Activated CD4-positive, alpha-beta memory T cell treated with anti-CD3 and anti-CD28 coated beads for 36 hours (primary cell): ENCODE measurements around the gene KIF18B. TPM values are rescaled to one million over a fixed set of nuclear protein-coding genes. Genes with fewer than 3 reads are reported as not detected.
A peak's percentile ranks its signal among the peaks of the same experiment; 100 is the strongest.
"Not testable (repeated sequence)": the region's sequence is repeated elsewhere in the genome, so short reads cannot be mapped to it uniquely, and the experiment has no call there.

Experiments used
- CTCF ChIA-PET: fragments of 350-600 bp; sonication (Branson Sonifier 250); formaldehyde crosslinking; loops from one replicate; lab custom pipeline; 2021; ENCODE audit warnings: antibody characterized with exemption, inconsistent platforms; lab: Charles Lee
- POLR2A ChIA-PET: fragments of 350-600 bp; sonication (Branson Sonifier 250); formaldehyde crosslinking; loops from one replicate; lab custom pipeline; 2021; ENCODE audit warnings: antibody characterized with exemption; lab: Charles Lee
- DNase-seq: peaks from one replicate; pipeline ENCODE4 v3.0.0-alpha.2; 2020
- H3K27ac Mint-ChIP-seq: one replicate; pipeline ENCODE4 v1.8.0; 2021; ENCODE audit warnings: mixed read lengths
- H3K27me3 Mint-ChIP-seq: one replicate; pipeline ENCODE4 v1.8.0; 2021; ENCODE audit warnings: mixed read lengths
- H3K36me3 Mint-ChIP-seq: one replicate; pipeline ENCODE4 v1.8.0; 2021; ENCODE audit warnings: mixed read lengths
- H3K4me1 Mint-ChIP-seq: one replicate; pipeline ENCODE4 v1.8.0; 2021; ENCODE audit warnings: low read depth, mixed read lengths
- H3K4me3 Mint-ChIP-seq: one replicate; pipeline ENCODE4 v1.8.0; 2021; ENCODE audit warnings: mild to moderate bottlenecking, mixed read lengths
- H3K9me3 Mint-ChIP-seq: one replicate; pipeline ENCODE4 v1.8.0; 2021; ENCODE audit warnings: mixed read lengths
- intact Hi-C: fragments of 100-400 bp; cut with micrococcal nuclease; formaldehyde crosslinking; loops from one replicate; pipeline ENCODE4 v1.15.1; 2023
- total RNA-seq, 2 experiments: library from RNA; stranded (reverse); gene quantifications; one replicate each; pipeline ENCODE4 v1.2.3, GENCODE V29; 2021

KIF18B gene
- total RNA-seq, 2 experiments from 2014 or later: 36.2 to 42.9 TPM

DNA sequence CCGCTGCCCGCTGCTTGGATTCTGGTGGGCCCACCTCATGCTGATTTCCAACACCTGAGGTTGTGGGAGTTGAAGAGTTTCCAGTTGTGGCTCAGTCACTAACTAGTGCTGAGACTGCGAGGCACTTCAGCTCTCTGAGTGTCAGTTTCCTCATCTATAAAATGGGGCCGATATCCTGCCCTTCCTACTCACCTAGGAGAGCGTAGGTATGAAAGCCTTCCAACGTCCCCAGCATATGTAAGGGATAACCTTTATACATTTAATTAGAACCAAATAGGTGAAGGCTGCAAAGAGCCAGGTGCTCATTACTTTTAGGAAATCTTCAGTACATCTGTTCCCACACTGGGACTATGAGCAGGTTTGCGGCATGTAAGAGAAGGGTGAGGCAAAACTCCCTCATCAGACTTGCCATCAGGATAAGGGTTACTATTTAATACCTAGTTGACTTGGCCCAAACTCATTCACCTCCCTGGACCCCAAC lies 782 bp upstream of the KIF18B start:
- H3K36me3 Mint-ChIP-seq: peaks cover 11% of the 10 kb centered on the region
- ChIA-PET POLR2A (no interaction called here), CTCF (interaction anchor here (1.4 kb wide), 1 partner anchor 71 kb away, joined by 4 read pairs; no protein-coding TSS in a partner anchor)
- peaks cover 6% of the 10 kb centered on the region for H3K27me3 Mint-ChIP-seq
- H3K4me3 Mint-ChIP-seq: peak overlapping the region; percentile 91
- H3K27ac Mint-ChIP-seq: peak overlapping the region; percentile 84
- intact Hi-C loops: no loop called here
- DNase-seq: no peak
- H3K4me1 Mint-ChIP-seq: peaks cover 9% of the 10 kb centered on the region
- H3K9me3 Mint-ChIP-seq: no peaks in the 10 kb centered on the region

DNA sequence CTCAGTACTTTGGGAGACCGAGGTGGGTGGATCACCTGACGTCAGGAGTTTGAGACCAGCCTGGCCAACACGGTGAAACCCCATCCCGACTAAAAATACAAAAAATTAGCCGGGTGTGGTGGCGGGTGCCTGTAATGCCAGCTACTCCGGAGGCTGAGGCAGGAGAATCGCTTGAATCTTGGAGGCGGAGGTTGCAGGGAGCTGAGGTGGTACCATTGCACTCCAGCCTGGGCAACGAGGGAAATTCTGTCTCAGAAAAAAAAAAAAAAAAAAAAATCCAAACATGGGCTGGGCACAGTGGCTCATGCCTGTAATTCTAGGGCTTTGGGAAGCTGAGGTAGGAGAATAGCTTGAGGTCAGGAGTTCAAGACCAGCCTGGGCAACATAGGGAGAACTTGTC lies 1.9 kb downstream of the KIF18B start:
- H3K4me3 Mint-ChIP-seq, H3K27ac Mint-ChIP-seq, H3K4me1 Mint-ChIP-seq, POLR2A ChIA-PET, H3K27me3 Mint-ChIP-seq, H3K9me3 Mint-ChIP-seq: not testable (repeated sequence)
- intact Hi-C loops: loop anchor here (2.0 kb wide), 2 partner anchors 75 to 105 kb away; partner anchors contain the start of gene DCAKD
- CTCF ChIA-PET: interaction anchor here (1.1 to 1.9 kb wide), 2 partner anchors 25 to 190 kb away, joined by 3 to 5 read pairs; partner anchors contain the start of gene ACBD4
- DNase-seq: peak; percentile 2
- H3K36me3 Mint-ChIP-seq: peaks cover 11% of the 10 kb centered on the region

DNA sequence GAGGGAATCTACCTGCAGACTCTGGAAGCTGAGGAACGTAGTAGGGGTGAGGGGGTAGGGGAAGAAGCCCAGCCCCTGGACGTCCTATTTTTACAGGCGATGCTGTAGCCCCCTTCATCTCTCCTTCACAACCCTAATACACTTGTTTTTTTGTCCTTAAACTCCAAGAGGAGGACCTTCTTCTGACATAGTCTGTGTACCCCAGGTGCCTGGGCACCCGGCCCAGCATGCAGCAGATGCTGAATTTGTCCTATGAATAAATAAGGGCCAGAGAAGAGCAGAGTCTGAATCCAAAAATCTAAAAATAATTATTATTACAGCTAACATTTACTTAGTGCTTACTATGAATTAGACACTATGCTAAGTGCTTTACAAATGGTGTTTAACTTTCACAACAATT lies 5.1 kb downstream of the KIF18B start:
- no peak for DNase-seq
- Mint-ChIP-seq H3K4me1 (peaks cover 6% of the 10 kb centered on the region), H3K36me3 (peaks cover 19% of the 10 kb centered on the region), H3K4me3 (no peak overlapping the region), H3K27ac (no peak overlapping the region), H3K27me3 (peaks cover 6% of the 10 kb centered on the region), H3K9me3 (no peaks in the 10 kb centered on the region)
- CTCF ChIA-PET: interaction anchor here (0.6 kb wide), 1 partner anchor 50 kb away, joined by 3 read pairs; no protein-coding TSS in a partner anchor
- intact Hi-C loops: no loop called here
- POLR2A ChIA-PET: no interaction called here

DNA sequence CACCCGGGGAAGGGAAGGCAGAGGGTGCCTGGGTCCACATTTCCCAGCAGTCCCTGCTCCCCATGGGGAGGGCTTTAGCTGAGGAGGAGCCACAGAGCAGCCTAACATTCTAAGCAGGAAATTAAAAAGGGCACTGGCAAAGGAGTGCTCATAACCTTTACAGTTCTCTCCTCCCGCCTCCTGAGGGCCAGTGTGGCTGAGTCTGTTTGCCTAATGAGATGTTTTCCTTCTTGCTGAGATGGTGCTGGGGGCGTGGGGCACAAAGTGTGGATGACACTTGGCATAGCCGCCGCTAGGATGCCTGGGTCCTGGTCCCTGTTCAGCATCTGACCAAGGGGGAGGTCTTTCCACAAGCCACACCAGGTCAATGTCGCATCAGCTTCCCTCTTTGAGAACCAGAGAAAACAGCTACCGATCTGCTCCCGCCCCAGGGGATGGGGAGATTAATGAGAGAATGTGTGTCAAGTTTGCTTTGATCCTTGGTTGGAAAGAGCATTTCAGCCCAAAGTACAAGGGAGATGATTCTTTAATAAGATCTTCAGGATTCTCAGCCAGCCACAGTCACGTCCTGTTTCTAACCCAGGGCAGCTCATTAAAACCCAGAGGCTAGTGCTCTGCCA lies 5.8 kb downstream of the KIF18B start:
- no peak overlapping the region for H3K4me3 Mint-ChIP-seq
- intact Hi-C loops: no loop called here
- peak; percentile 6 for DNase-seq
- H3K9me3 Mint-ChIP-seq: no peaks in the 10 kb centered on the region
- CTCF ChIA-PET: no interaction called here
- no peak overlapping the region for H3K27ac Mint-ChIP-seq
- POLR2A ChIA-PET: no interaction called here
- H3K27me3 Mint-ChIP-seq: peaks cover 6% of the 10 kb centered on the region
- peaks cover 6% of the 10 kb centered on the region for H3K4me1 Mint-ChIP-seq
- peaks cover 19% of the 10 kb centered on the region for H3K36me3 Mint-ChIP-seq

DNA sequence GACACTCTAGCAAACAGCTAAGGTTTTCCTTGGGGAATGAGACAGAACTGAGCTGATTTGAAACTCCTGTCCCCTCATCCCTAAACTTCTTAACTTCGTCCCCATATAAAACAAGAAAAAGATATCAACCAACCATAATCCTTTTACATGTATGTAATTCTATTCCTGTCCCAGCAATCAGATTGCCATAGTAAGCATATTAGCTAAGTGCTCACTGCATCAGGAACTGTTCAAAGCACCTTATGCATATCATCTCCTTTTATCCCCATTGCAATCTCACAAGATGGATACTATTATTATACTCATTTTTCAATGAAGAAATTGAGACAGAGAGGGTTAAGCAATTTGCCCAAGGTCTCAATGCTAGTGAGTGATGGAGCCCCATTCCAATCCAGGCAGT lies 6.8 kb downstream of the KIF18B start:
- no peak for DNase-seq
- Mint-ChIP-seq H3K27ac (no peak overlapping the region), H3K27me3 (no peaks in the 10 kb centered on the region), H3K4me1 (no peaks in the 10 kb centered on the region), H3K4me3 (no peak overlapping the region), H3K36me3 (peaks cover 15% of the 10 kb centered on the region), H3K9me3 (no peaks in the 10 kb centered on the region)
- intact Hi-C loops: no loop called here
- CTCF ChIA-PET: interaction anchor here (0.7 to 2.1 kb wide), 2 partner anchors 20 to 244 kb away, joined by 3 to 9 read pairs; no protein-coding TSS in a partner anchor
- POLR2A ChIA-PET: no interaction called here

DNA sequence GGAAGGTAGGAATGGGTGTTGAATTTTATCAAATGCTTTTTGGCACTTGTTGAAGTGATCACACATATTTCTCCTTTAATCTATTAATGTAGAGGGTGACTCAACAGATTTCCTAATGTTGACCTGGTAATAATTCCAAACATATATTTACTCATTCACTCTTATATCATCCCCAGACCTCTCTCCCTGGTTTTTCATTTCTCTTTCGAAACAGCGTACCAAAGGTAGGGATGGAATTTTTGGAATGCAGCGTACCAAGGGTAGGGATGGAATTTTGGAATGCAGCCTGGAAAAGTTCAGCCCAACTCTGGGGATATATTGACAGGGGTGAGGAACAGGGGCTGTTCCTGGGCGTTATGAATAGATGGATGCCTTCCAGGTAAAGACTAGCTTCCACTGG lies 7.3 kb downstream of the KIF18B start:
- Mint-ChIP-seq H3K27ac (no peak overlapping the region), H3K27me3 (no peaks in the 10 kb centered on the region), H3K9me3 (no peaks in the 10 kb centered on the region), H3K4me3 (no peak overlapping the region), H3K36me3 (peaks cover 19% of the 10 kb centered on the region), H3K4me1 (no peaks in the 10 kb centered on the region)
- no peak for DNase-seq
- ChIA-PET POLR2A (no interaction called here), CTCF (interaction anchor here (2.1 kb wide), 1 partner anchor 20 kb away, joined by 9 read pairs; no protein-coding TSS in a partner anchor)
- intact Hi-C loops: no loop called here

DNA sequence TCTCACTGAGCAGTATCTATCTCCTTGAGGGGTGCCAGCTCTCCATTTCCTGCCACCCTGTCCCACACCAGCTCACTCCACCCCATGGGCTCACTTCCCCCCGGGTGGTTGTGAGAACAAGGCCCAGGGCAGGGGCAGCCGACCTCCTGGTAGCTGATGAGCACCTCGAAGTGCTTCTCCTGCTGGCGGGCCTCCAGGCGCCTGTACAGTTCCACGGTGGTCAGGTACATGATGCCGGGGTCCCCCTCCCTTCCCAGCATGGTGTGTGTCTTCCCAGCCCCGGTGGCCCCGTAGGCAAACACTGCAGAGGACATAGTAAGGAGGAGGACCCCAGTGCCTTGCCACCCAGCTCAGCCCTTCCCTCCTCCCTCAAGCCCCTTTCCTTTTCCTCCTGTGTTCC lies 12.5 kb downstream of the KIF18B start:
- DNase-seq: no peak
- Mint-ChIP-seq H3K4me1 (no peaks in the 10 kb centered on the region), H3K36me3 (peaks cover 25% of the 10 kb centered on the region), H3K4me3 (no peak overlapping the region), H3K9me3 (no peaks in the 10 kb centered on the region), H3K27me3 (no peaks in the 10 kb centered on the region), H3K27ac (no peak overlapping the region)
- CTCF ChIA-PET: interaction anchor here (0.6 kb wide), 1 partner anchor 158 kb away, joined by 3 read pairs; no protein-coding TSS in a partner anchor
- POLR2A ChIA-PET: no interaction called here
- intact Hi-C loops: no loop called here

DNA sequence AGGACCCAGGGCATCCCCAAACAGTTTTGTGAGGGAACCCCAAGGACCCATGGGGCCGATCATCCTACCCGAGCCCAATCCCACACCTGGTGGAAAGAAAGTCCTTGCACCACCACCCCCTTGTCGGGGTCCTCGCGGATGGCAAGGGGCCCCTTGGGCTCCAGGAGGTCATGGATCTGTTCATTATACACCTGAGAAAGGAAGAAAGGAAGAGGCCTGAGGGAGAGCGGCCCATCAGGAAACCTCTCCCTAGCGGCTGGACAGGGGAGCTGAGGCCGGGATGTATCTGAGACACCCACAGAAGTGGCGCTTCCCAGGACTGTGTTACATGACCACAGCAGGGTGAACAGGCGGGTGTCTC lies 12.8 kb downstream of the KIF18B start:
- Mint-ChIP-seq H3K27me3 (no peaks in the 10 kb centered on the region), H3K4me1 (no peaks in the 10 kb centered on the region), H3K36me3 (peaks cover 28% of the 10 kb centered on the region), H3K9me3 (no peaks in the 10 kb centered on the region), H3K4me3 (no peak overlapping the region), H3K27ac (no peak overlapping the region)
- no peak for DNase-seq
- intact Hi-C loops: no loop called here
- POLR2A ChIA-PET: no interaction called here
- CTCF ChIA-PET: interaction anchor here (0.6 kb wide), 1 partner anchor 158 kb away, joined by 3 read pairs; no protein-coding TSS in a partner anchor

DNA sequence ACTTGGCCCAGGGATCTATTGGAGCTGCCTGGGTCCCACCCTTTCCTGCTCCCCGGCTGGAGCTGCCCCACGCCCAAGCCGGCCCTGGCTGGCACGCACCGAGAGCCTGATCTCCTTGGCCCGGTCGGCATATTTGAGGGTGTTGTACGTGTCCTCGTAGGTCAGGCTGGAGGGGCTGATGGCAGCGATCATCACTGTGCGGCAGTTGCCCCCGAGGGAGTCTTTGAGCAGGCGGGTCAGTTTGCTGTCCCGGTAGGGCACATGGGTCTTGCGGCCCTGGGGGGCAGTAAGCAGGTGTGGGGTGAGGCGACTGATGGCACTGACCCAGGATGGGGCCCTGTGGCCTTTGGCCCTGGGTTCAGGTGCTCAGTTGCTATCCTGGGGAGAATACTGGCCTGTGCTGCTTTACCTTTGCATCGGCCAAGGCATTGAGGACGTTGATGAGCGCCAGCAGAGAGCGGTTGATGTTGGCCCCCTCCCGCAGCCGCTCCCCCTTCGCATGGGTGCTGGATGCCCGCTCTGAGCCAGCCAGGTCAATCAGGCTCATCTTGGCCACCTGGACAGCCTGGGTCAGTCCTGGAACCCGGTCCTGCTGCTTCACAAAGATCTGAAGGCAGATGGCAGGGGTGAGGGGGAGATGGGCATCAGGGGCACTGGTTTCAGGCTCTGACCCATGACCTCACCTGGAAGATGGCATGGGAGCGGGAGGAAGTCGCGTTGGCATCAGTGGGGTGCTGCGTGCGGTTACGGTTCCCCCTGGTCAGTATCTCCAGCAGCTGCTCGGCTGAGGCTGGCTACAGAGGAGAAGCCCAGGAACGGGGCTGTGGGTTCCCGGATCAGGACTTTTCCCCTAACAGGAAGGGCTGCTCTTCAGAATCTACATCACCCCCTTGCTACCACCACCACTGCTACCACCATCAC lies 13.5 kb downstream of the KIF18B start:
- H3K27me3 Mint-ChIP-seq: no peaks in the 10 kb centered on the region
- H3K4me3 Mint-ChIP-seq: no peak overlapping the region
- no peaks in the 10 kb centered on the region for H3K4me1 Mint-ChIP-seq
- no peak overlapping the region for H3K27ac Mint-ChIP-seq
- peak; percentile 7 for DNase-seq
- peaks cover 29% of the 10 kb centered on the region for H3K36me3 Mint-ChIP-seq
- POLR2A ChIA-PET: no interaction called here
- intact Hi-C loops: no loop called here
- CTCF ChIA-PET: no interaction called here
- H3K9me3 Mint-ChIP-seq: no peaks in the 10 kb centered on the region

DNA sequence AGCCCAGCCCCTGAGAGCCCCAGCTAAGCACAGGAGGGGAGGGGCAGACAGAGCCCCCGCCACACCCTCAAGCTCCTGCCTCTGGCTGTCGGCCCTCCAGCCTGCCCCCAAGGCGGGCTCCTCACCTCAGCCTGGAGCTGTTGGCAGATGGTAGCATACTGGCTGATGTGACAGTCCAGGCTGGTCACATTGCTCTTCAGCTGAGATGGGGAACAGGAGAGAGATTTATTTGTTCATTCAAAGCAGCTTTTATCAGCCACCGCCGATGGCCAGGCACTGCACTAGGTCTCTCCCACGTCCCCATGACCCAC lies 14.8 kb downstream of the KIF18B start:
- Mint-ChIP-seq H3K4me3 (no peak overlapping the region), H3K36me3 (peaks cover 32% of the 10 kb centered on the region), H3K4me1 (no peaks in the 10 kb centered on the region), H3K9me3 (no peaks in the 10 kb centered on the region), H3K27me3 (no peaks in the 10 kb centered on the region), H3K27ac (no peak overlapping the region)
- no peak for DNase-seq
- CTCF ChIA-PET: interaction anchor here (2.7 kb wide), 1 partner anchor 12 kb away, joined by 11 read pairs; no protein-coding TSS in a partner anchor
- intact Hi-C loops: no loop called here
- POLR2A ChIA-PET: interaction anchor here (1.1 kb wide), 1 partner anchor 9 kb away, joined by 3 read pairs; no protein-coding TSS in a partner anchor

DNA sequence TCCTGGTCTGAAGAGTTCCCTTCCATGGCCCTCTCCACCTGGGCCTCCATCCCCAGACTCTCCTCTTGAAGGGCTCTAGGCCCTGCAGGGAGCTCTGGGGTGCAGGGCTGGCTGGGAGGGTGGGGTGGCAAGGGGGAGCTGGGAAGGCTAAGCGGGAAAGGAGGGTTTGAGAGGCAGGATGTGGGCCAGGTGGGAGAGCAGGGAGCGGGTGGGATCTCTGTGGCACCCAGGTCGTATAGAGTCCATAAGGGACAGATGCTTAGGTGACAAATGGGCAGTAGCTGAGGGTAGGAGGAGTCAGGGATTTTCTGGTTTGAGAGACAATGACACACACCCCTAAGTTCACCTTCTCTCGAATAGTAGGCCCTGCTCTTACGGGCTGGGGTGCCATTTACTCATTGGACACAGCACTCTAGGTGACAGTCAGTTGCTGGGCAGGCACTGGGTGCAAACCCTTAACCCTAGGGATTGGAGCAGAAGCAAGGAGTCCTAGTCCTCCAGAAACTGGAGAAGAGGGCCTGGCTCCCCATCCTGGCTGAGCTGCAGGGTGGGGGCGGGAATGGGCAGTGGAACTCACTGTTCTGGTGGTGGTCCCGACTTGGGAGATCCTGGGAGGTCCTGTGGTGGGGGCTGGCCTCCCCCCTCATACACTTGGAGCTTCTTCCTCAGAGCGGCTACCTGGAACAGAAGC lies 15.3 kb downstream of the KIF18B start:
- no peaks in the 10 kb centered on the region for H3K4me1 Mint-ChIP-seq
- H3K27me3 Mint-ChIP-seq: no peaks in the 10 kb centered on the region
- H3K36me3 Mint-ChIP-seq: peaks cover 37% of the 10 kb centered on the region
- ChIA-PET POLR2A (interaction anchor here (1.1 kb wide), 1 partner anchor 9 kb away, joined by 3 read pairs; no protein-coding TSS in a partner anchor), CTCF (interaction anchor here (2.7 kb wide), 1 partner anchor 12 kb away, joined by 11 read pairs; no protein-coding TSS in a partner anchor)
- no peaks in the 10 kb centered on the region for H3K9me3 Mint-ChIP-seq
- H3K4me3 Mint-ChIP-seq: no peak overlapping the region
- intact Hi-C loops: no loop called here
- no peak overlapping the region for H3K27ac Mint-ChIP-seq
- DNase-seq: no peak
